DND-41 (cell line): Measurements from ENCODE around the gene CHN2.

Experiments used
- ATAC-seq: fragments of 200-7000 bp; cut with Tn5 transposase; 3 replicates; pipeline ENCODE4 v1.9.1; 2021; ENCODE audit warnings: low read depth; ENCODE audit not compliant: insufficient read depth
- DNase-seq: peaks from one replicate; pipeline ENCODE4 v3.0.0-alpha.2; 2020
- H2AFZ ChIP-seq: 2 replicates; pipeline ENCODE4 v1.6.0; 2012; ENCODE audit warnings: low read depth, low read length
- H3K27ac ChIP-seq: 2 replicates; pipeline ENCODE4 v1.5.1; 2012; ENCODE audit warnings: low read length, inconsistent platforms
- H3K27me3 ChIP-seq: fragments of 200-600 bp; sonication (generic); 2 replicates; pipeline ENCODE4 v1.6.0; 2012; ENCODE audit warnings: low read length, mild to moderate bottlenecking, inconsistent platforms; ENCODE audit not compliant: insufficient read depth, poor library complexity
- H3K36me3 ChIP-seq: 2 replicates; pipeline ENCODE4 v1.5.1; 2012; ENCODE audit warnings: low read length, inconsistent platforms; ENCODE audit not compliant: insufficient read depth
- H3K4me1 ChIP-seq: 2 replicates; pipeline ENCODE4 v1.5.1; 2012; ENCODE audit warnings: mild to moderate bottlenecking, low read length; ENCODE audit not compliant: insufficient read depth
- H3K4me2 ChIP-seq: 2 replicates; pipeline ENCODE4 v1.6.0; 2012; ENCODE audit warnings: mild to moderate bottlenecking, moderate library complexity, low read length, inconsistent platforms; ENCODE audit not compliant: insufficient read depth
- H3K4me3 ChIP-seq, 2 experiments: fragments of 200-600 bp in 1 of 2; shearing (Covaris generic) in 1 of 2; 2 replicates each; pipeline ENCODE4 v1.5.1; 2012 to 2016; ENCODE audit warnings: inconsistent platforms in 2 of 2, low read length in 2 of 2, mild to moderate bottlenecking in 2 of 2, low read depth in 1 of 2, moderate library complexity in 1 of 2
- H3K79me2 ChIP-seq: 2 replicates; pipeline ENCODE4 v1.6.0; 2012; ENCODE audit warnings: low read length, inconsistent platforms; ENCODE audit not compliant: insufficient read depth
- H3K9ac ChIP-seq: 2 replicates; pipeline ENCODE4 v1.6.0; 2012; ENCODE audit warnings: low read depth, mild to moderate bottlenecking, inconsistent platforms, low read length, moderate library complexity
- H3K9me3 ChIP-seq: 2 replicates; pipeline ENCODE4 v1.5.1; 2012; ENCODE audit warnings: low read length, moderate library complexity, mild to moderate bottlenecking, inconsistent platforms; ENCODE audit not compliant: insufficient read depth, severe bottlenecking
- H4K20me1 ChIP-seq: 2 replicates; pipeline ENCODE4 v1.6.0; 2012; ENCODE audit warnings: low read length; ENCODE audit not compliant: insufficient read depth
- EZH2 ChIP-seq: IDR thresholded peaks from 3 replicates; pipeline ENCODE4 v1.6.1; 2012; ENCODE audit warnings: borderline replicate concordance, low read depth, mild to moderate bottlenecking, moderate library complexity, low read length, inconsistent platforms; ENCODE audit not compliant: severe bottlenecking
- TF ChIP-seq, protein P1 (sequence below): IDR thresholded peaks from 2 replicates; pipeline ENCODE4 v1.5.1; 2012; ENCODE audit warnings: borderline replicate concordance, low read length, moderate library complexity, mild to moderate bottlenecking; ENCODE audit not compliant: poor library complexity, severe bottlenecking; ENCODE audit errors: extremely low read depth

The CHN2 gene

DNA sequence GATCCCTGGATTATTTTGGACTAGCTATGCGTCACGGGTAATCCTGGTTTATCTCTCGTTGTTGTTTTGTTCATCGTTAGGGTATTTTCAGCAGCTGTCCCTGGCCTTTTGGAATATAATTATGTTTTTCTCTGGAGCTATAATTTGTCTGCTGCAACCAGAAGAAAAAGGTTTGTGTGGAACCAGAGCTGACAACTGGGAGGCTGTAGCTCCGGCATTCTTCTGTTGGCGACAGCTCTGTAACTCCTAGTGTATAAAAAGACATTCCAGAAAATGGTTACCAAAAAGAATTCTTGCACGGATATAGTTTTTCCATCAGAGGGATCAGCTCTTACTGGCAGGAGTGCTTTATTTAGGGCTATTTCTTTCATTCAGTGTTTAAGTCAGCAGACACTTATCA, 238.1 kb downstream of the CHN2 start:
- no peaks in the 10 kb centered on the region for H3K27me3 ChIP-seq
- H2AFZ ChIP-seq = no peak overlapping the region
- no peak overlapping the region for H3K9ac ChIP-seq
- H3K4me1 ChIP-seq = no peaks in the 10 kb centered on the region
- no peak for DNase-seq
- H3K4me3 ChIP-seq = no peak overlapping the region
- no peaks in the 10 kb centered on the region for H3K9me3 ChIP-seq
- no peak overlapping the region for H3K27ac ChIP-seq
- H4K20me1 ChIP-seq = no peaks in the 10 kb centered on the region
- no peak overlapping the region for H3K4me2 ChIP-seq
- TF ChIP-seq EZH2 = no peak
- TF ChIP-seq, protein P1, sequence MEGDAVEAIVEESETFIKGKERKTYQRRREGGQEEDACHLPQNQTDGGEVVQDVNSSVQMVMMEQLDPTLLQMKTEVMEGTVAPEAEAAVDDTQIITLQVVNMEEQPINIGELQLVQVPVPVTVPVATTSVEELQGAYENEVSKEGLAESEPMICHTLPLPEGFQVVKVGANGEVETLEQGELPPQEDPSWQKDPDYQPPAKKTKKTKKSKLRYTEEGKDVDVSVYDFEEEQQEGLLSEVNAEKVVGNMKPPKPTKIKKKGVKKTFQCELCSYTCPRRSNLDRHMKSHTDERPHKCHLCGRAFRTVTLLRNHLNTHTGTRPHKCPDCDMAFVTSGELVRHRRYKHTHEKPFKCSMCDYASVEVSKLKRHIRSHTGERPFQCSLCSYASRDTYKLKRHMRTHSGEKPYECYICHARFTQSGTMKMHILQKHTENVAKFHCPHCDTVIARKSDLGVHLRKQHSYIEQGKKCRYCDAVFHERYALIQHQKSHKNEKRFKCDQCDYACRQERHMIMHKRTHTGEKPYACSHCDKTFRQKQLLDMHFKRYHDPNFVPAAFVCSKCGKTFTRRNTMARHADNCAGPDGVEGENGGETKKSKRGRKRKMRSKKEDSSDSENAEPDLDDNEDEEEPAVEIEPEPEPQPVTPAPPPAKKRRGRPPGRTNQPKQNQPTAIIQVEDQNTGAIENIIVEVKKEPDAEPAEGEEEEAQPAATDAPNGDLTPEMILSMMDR = no peak
- no peak for ATAC-seq
- no peaks in the 10 kb centered on the region for H3K79me2 ChIP-seq
- H3K36me3 ChIP-seq = no peaks in the 10 kb centered on the region

DNA sequence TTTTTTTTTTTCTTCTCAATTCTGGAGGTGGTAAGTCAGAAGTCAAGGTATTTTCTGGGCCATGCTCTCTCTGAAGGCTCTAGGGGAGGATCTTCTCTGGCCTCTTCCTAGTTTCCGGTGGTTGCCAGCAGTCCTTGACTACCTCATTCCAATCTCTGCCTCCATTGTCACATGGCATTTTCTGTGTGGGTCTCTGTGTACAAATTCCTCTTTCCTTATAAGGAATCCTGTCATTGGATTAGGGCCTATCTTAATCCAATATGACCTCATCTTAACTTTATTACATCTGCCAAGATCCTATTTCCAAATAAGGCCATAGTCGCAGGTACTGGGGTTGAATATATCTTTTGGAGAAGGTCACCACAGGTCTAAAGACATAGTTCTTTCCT, 239.8 kb downstream of the CHN2 start:
- no peak overlapping the region for H3K4me3 ChIP-seq
- no peaks in the 10 kb centered on the region for H3K27me3 ChIP-seq
- H3K9ac ChIP-seq = no peak overlapping the region
- no peak overlapping the region for H3K4me2 ChIP-seq
- TF ChIP-seq EZH2 = no peak
- TF ChIP-seq, protein P1 = no peak
- no peaks in the 10 kb centered on the region for H3K79me2 ChIP-seq
- H3K9me3 ChIP-seq = no peaks in the 10 kb centered on the region
- no peak overlapping the region for H3K27ac ChIP-seq
- H3K4me1 ChIP-seq = no peaks in the 10 kb centered on the region
- no peak overlapping the region for H2AFZ ChIP-seq
- no peak for ATAC-seq
- DNase-seq = no peak
- no peaks in the 10 kb centered on the region for H3K36me3 ChIP-seq
- no peaks in the 10 kb centered on the region for H4K20me1 ChIP-seq

DNA sequence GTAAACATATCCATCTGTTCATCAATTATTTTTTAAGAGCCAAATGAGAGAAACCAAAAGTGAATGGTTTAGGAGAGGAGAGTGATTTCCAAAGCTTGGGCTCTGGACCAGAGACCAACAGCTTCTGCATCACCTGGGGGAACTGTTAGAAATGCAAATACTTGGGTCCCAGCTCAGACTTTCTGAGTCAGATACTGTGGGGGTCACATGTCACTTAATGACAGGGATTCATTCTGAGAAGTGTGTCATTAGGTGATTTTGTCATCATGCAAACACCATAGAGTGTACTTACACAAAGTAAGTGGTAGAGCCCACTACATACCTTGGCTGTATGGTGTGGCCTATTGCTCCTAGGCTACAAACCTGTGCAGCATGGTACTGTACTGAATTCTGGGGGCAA, 240.6 kb downstream of the CHN2 start:
- Histone ChIP-seq H3K27me3 (no peaks in the 10 kb centered on the region), H4K20me1 (no peaks in the 10 kb centered on the region), H3K27ac (no peak overlapping the region), H3K36me3 (no peaks in the 10 kb centered on the region), H3K9me3 (no peaks in the 10 kb centered on the region), H3K9ac (no peak overlapping the region), H2AFZ (no peak overlapping the region), H3K4me1 (no peaks in the 10 kb centered on the region), H3K4me2 (no peak overlapping the region), H3K4me3 (no peak overlapping the region), H3K79me2 (no peaks in the 10 kb centered on the region)
- ATAC-seq (no peak), DNase-seq (no peak)
- TF ChIP-seq EZH2 = no peak
- TF ChIP-seq, protein P1 = no peak

DNA sequence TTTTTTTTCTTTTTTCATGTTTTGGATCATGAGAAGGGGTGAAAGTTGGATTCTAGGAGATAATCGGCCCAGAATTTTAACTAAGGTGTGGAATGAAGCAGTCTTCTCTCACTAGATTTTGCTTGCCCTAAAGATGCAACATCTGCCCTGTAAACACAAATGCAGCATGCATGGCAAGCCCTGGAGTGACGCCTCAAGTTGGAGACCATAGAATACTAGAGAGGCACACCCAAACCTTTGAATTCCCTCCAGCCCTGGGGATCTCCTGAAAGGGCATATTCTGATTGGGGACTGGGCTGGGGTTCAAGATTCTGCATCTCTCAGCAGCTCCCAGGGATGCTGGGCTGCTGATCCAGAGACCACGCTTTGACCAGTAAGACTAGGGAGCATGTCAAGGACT, 241.3 kb downstream of the CHN2 start:
- ATAC-seq (no peak), DNase-seq (no peak)
- Histone ChIP-seq H4K20me1 (no peaks in the 10 kb centered on the region), H3K9ac (no peak overlapping the region), H3K79me2 (no peaks in the 10 kb centered on the region), H2AFZ (no peak overlapping the region), H3K4me1 (no peaks in the 10 kb centered on the region), H3K9me3 (no peaks in the 10 kb centered on the region), H3K27me3 (no peaks in the 10 kb centered on the region), H3K36me3 (no peaks in the 10 kb centered on the region), H3K27ac (no peak overlapping the region), H3K4me3 (no peak overlapping the region), H3K4me2 (no peak overlapping the region)
- no peak for TF ChIP-seq EZH2
- TF ChIP-seq, protein P1 = no peak
